SKM-1 treated with dmso at 0.1 percent for 144 hours (cell line): ENCODE measurements around the gene TRIM56.
"Not testable (repeated sequence)": the region's sequence is repeated elsewhere in the genome, so short reads cannot be mapped to it uniquely, and the experiment has no call there.

Experiments used
- DNase-seq: peaks from one replicate; lab custom pipeline; 2025; ENCODE audit not compliant: unreplicated experiment; lab: John Stamatoyannopoulos, UW

TRIM56 gene

GRCh38 chr7:101112233-101112632, 27.0 kb downstream of the TRIM56 start:
- no peak for DNase-seq

- not testable (repeated sequence) for DNase-seq
These were observed 27.9 kb downstream of the TRIM56 start for GRCh38 chr7:101113140-101113539.

- no peak for DNase-seq
These were observed 28.6 kb downstream of the TRIM56 start for GRCh38 chr7:101113836-101114235.

GRCh38 chr7:101114492-101114891, 29.2 kb downstream of the TRIM56 start:
- no peak for DNase-seq

GRCh38 chr7:101115215-101115614, 29.9 kb downstream of the TRIM56 start:
- DNase-seq, result no peak

GRCh38 chr7:101116898-101117297, 31.6 kb downstream of the TRIM56 start:
- no peak for DNase-seq

- no peak for DNase-seq
These were observed 33.6 kb downstream of the TRIM56 start for GRCh38 chr7:101118856-101119255.

- DNase-seq, result no peak
These were observed 34.6 kb downstream of the TRIM56 start for GRCh38 chr7:101119876-101120275.

- DNase-seq, result no peak
These were observed 35.0 kb downstream of the TRIM56 start for GRCh38 chr7:101120315-101120714.

GRCh38 chr7:101121631-101121990, 36.3 kb downstream of the TRIM56 start:
- not testable (repeated sequence) for DNase-seq

- DNase-seq, result no peak
These were observed 37.0 kb downstream of the TRIM56 start for GRCh38 chr7:101121991-101122932.

- no peak for DNase-seq
These were observed 37.8 kb downstream of the TRIM56 start for GRCh38 chr7:101122933-101123702.

- DNase-seq, result no peak
These were observed 38.4 kb downstream of the TRIM56 start for GRCh38 chr7:101123703-101124068.

- no peak for DNase-seq
These were observed 39.2 kb downstream of the TRIM56 start for GRCh38 chr7:101124376-101125056.

GRCh38 chr7:101125989-101126650, 40.8 kb downstream of the TRIM56 start:
- DNase-seq, result no peak

- DNase-seq, result no peak
These were observed 41.6 kb downstream of the TRIM56 start, which contains the start of gene SERPINE1 for GRCh38 chr7:101126651-101127459. Gene SERPINE1, plus strand, starts transcription at chr7:101127104. Its CDS starts 1,290 bp downstream, at chr7:101128394.

GRCh38 chr7:101127460-101128039, 42.3 kb downstream of the TRIM56 start:
- no peak for DNase-seq

GRCh38 chr7:101128040-101128834, 43.0 kb downstream of the TRIM56 start:
- no peak for DNase-seq

GRCh38 chr7:101129603-101130117, 44.4 kb downstream of the TRIM56 start:
- no peak for DNase-seq
